Middle frontal gyrus (tissue), 1 donor: ENCODE data around the gene RNF222.

Experiments used
- DNase-seq: peaks from one replicate; pipeline ENCODE4 v3.0.0-alpha.2; 2015; ENCODE audit warnings: low spot score; ENCODE audit errors: extremely low spot score

Gene RNF222

GRCh38 chr17:8397636-8398035 lies at the start of gene RNF222:
RNF222 (minus strand) TSS chr17:8397827; CDS start chr17:8393461, 4,366 bp downstream.
- no peak for DNase-seq

DNA sequence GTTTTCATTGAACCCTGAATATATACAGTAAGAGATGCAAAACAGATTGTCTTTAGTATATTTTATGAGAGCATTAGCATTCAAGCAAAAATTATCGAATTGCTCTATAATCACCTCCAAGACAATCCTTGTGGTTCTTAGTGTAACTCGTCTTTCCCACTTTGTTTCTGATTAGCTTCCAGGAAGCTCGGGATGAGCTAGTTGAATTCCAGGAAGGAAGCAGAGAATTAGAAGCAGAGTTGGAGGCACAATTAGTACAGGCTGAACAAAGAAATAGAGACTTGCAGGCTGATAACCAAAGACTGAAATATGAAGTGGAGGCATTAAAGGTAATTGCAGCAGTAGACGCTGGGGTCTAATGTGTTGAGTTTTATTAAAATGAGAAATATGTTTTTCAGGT lies 47.9 kb upstream of the RNF222 start:
- no peak for DNase-seq

DNA sequence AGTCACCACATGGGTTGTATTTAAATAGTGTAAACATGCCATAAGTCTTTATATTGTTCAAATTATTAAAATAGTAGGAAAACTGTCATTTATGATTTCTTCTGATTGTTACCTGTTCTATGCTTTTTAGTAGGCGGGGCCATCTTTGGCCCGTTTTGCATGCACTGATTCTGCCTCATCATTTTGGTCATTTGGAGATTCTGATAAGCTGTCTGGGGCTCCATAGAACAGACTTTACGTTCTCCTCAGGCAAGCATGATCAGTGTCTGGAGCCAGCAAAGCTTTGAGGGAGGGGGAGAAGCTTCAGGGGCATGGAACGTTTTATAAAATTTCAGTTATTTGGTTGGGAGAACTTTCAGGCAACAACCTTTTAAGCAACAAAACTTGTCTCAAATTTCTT lies 46.9 kb upstream of the RNF222 start:
- DNase-seq, result no peak

DNA sequence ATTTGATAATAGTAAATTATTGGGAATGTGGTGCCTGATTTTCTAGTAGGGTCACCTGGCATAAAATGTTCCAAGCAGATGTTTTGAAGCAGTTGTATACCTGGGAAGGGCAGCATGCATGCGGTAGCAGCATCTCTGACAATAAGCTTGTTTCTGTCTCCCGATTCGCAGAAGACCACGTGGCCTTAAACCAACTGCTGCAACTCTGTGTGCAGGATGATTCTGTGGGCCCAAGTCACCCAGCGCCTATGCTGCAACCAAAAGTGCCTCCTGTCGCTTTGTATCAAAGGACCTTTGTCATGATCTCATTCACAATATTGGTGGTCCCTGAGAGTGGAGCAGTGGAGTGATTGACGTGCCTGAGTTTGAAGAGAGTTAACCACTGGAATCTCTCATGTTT lies 46.1 kb upstream of the RNF222 start:
- DNase-seq, result no peak

DNA sequence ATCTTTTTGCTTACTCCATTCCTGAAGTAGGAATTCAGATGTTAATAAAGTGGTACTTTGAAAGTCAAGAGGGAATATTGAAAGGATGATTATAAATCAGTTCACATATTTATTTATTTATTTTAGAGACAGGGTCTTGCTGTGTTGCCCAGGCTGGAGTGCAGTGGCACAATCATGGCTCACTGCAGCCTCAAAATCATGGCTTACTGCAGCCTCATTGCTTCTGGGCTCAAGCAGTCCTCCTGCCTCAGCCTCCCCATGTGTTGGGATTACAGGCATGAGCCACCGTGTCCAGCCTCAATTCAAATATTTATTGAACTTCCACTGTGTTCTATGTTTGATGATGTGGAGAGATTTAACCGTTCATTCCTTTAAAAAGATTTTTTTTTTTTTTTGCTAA lies 44.7 kb upstream of the RNF222 start:
- DNase-seq, result no peak

DNA sequence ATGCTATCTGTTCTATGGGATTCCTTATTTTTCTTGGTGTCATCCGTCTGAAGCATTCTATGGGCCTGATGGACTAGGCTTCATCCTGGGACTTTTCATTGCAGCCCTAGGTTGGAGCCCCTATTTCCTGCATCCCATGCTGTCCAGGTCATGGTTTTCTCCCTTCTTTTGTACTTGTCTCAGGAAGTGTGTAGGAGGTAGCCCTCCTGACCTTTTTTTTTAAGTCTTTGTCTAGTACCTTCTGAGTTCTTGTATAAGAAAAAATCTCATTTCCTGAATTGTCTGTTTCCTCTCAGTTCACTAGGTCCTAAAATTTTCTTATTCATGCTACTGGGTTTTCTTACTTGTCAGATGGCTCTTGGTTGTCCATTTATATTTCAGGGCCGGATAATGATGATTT lies 44.1 kb upstream of the RNF222 start:
- DNase-seq, result no peak

DNA sequence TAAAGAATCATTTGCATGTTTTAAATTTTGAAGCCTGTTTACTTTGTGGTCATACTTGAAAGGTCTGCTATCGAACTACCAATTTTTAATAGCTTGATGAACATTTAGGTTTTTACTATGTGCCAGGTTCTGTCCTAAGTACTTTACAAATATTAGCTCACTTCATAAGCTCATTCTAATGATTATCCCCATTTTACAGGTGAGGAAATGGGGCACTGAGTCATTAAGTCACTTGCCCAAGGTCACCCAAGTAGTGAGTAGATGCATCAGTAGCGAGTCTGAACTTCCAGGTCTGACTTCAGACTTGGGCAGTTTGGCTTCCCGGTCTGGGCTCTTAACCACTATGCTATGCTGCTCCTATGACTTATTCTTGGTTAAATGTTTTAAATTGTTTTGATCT lies 42.1 kb upstream of the RNF222 start:
- DNase-seq, result no peak

- DNase-seq, result no peak
Observed at GRCh38 chr17:8438441-8438840, 40.8 kb upstream of the RNF222 start.

DNA sequence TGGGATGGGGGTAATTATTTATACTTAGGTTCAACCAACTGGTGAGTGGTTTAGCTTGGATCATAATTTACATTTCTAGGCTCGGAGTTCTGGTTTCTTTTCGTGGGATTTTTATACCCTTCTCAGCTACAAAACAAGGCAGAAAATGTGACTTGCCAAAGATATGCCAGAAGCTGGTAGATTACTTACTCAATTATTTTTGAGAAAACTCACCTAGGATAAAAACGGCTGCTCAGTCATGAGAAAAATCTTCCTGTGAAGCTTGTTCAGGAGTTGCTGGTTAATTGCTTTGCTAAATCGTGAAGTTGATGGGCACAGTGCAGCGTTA lies 39.2 kb upstream of the RNF222 start:
- DNase-seq, result no peak

GRCh38 chr17:8436169-8436843 lies 38.7 kb upstream of the RNF222 start:
- peak; percentile 22 for DNase-seq

GRCh38 chr17:8435245-8436168 lies 37.9 kb upstream of the RNF222 start, which contains the start of gene NDEL1:
NDEL1 (plus strand) TSS chr17:8435884; CDS start chr17:8444272, 8,388 bp downstream.
- DNase-seq, result peak; percentile 95

- no peak for DNase-seq
Observed at GRCh38 chr17:8430966-8431365, 33.3 kb upstream of the RNF222 start.

DNA sequence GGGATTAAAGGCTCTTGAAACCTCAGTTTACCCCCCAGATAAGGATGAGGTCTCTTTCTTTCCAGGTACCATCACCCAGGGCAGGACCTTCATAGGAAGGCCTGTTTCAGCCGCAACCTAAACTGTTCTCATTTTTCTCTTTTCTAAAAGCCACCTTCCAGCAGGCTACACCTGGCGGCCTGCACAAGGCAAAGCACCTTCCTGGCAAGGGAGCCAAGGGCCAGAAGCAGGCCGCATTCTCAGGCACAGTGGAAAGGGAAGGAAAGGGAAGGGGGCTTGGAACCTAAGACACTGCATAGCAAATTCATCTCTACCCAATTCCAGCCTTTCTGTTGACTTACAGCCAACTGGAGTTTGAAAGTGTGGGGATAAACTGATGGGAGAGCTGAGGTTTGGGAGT lies 29.2 kb upstream of the RNF222 start:
- DNase-seq, result no peak

- no peak for DNase-seq
Observed at GRCh38 chr17:8426094-8426720, 28.6 kb upstream of the RNF222 start.

DNA sequence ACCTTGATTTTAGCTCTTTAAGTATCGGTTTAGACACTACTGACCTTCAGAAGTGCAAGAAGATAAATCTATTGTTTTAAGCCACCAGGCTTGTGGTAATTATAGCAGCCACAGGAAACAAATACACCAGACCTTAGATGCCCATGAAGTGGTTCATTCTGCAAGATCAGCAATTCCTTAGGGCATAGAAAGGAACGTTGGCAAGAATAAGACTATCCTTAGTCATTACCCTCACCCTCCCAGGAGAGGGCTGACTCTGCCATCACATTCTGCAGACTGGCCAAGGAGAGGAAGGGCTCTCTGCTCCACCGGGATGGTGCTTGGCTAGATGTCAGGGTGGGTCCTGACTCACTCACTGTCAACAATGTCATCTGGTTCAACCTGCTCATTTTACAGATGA lies 23.9 kb upstream of the RNF222 start:
- no peak for DNase-seq

DNA sequence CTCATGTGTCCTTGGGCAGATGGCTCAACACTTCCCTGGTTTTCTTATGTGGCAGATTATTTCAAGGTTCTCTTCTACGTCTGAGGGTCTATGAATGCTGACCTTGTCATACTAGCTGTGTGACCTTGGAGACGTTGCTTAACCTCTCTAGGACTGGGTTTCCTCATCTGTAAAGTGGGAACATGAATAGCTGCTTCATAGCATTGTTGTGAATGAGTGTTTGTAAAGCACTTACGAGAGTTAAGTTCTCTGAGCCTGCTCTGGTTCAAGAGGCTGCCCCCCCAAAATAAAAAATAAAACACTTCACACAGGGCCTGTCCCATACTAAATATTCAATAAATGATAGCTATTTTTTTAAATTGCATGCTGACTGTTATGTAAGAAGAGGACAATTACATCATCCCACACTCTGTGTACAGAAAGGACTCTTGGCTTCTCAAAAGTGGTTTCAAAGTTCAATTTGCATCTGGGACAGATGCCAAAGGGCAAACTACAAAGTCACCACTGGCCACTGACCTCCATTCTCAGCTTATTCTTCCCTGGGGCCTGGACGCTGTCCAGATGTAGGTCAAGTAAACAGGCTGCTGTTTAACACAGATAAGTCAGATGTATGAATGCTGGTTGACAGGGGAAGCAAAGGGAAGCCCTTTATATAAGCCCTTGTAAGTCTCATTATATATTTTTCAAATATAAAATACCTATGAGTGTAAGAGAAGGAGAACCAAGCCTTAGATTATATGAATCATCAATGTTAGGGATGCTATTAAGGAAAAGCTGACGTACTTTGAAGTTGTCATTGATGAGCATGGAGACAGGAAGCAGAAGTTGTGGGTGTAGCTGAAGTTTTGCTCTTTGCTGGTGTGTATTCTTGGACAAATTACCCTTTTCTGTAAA lies 22.7 kb upstream of the RNF222 start:
- no peak for DNase-seq

GRCh38 chr17:8419305-8419704 lies 21.7 kb upstream of the RNF222 start:
- no peak for DNase-seq

GRCh38 chr17:8418471-8418870 lies 20.8 kb upstream of the RNF222 start:
- DNase-seq, result no peak

GRCh38 chr17:8417806-8418205 lies 20.2 kb upstream of the RNF222 start:
- no peak for DNase-seq

- DNase-seq, result no peak
Observed at GRCh38 chr17:8413938-8414337, 16.3 kb upstream of the RNF222 start.

- DNase-seq, result no peak
Observed at GRCh38 chr17:8413328-8413727, 15.7 kb upstream of the RNF222 start.
